H1 (cell line): ENCODE results near the gene SIAH3. TPM values are rescaled to one million over a fixed set of nuclear protein-coding genes. Genes with fewer than 3 reads are reported as not detected.

Experiments
- CTCF ChIA-PET: fragments of 300-600 bp; sonication (Branson Sonifier 250); formaldehyde crosslinking; loops from one replicate; lab custom pipeline; 2021; ENCODE audit not compliant: partially characterized antibody; lab: Charles Lee
- POLR2A ChIA-PET: fragments of 300-600 bp; sonication (Branson Sonifier 250); formaldehyde crosslinking; loops from one replicate; lab custom pipeline; 2021; ENCODE audit warnings: inconsistent platforms; ENCODE audit not compliant: partially characterized antibody; lab: Charles Lee
- DNase-seq, 2 experiments: peaks; one replicate each; pipeline versions ENCODE4 v3.0.0 to v3.0.0-alpha.2; 2010 to 2022; ENCODE audit warnings: low spot score in 2 of 2, low read depth in 1 of 2, mixed read lengths in 1 of 2
- FAIRE-seq: peaks from 2 replicates; lab custom pipeline; 2011; peaks lifted over from hg19 to GRCh38; lab: Jason Lieb, UNC
- H2AFZ ChIP-seq: 2 replicates; pipeline ENCODE4 v1.8.1; 2012; ENCODE audit warnings: low read length, inconsistent platforms
- H2AK5ac ChIP-seq: 2 replicates; pipeline ENCODE4 v1.6.1; 2013; ENCODE audit warnings: low read depth, low read length
- H2BK120ac ChIP-seq: replicated peaks from 2 replicates; pipeline ENCODE3; 2013; ENCODE audit warnings: low read depth, low read length, inconsistent platforms
- H2BK12ac ChIP-seq: 2 replicates; pipeline ENCODE4 v1.6.1; 2013; ENCODE audit warnings: low read depth, low read length
- H2BK15ac ChIP-seq: 2 replicates; pipeline ENCODE4 v1.6.1; 2013; ENCODE audit warnings: low read length
- H2BK20ac ChIP-seq: 2 replicates; pipeline ENCODE4 v1.6.1; 2013; ENCODE audit warnings: low read length
- H2BK5ac ChIP-seq: 2 replicates; pipeline ENCODE4 v1.6.1; 2013; ENCODE audit warnings: low read depth, low read length
- H3K14ac ChIP-seq: 2 replicates; pipeline ENCODE4 v1.6.1; 2013; ENCODE audit warnings: inconsistent platforms; ENCODE audit not compliant: insufficient read length
- H3K18ac ChIP-seq: 2 replicates; pipeline ENCODE4 v1.6.1; 2013; ENCODE audit warnings: low read length; ENCODE audit errors: extremely low read depth
- H3K23ac ChIP-seq: 2 replicates; pipeline ENCODE4 v1.6.1; 2013; ENCODE audit warnings: inconsistent platforms; ENCODE audit not compliant: insufficient read length
- H3K23me2 ChIP-seq: 2 replicates; pipeline ENCODE4 v1.6.1; 2013; ENCODE audit warnings: low read depth, low read length
- H3K27ac ChIP-seq: 2 replicates; pipeline ENCODE4 v1.6.1; 2011; ENCODE audit warnings: low read depth, low read length, inconsistent platforms
- H3K27me3 ChIP-seq, 4 experiments: replicated peaks in 1 of 4; 1 replicate in 1 of 4; 2 replicates in 3 of 4; pipeline versions ENCODE4 v1.6.1 to v1.8.1; 2011 to 2013; ENCODE audit warnings: low read length in 3 of 4, mild to moderate bottlenecking in 3 of 4, inconsistent platforms in 2 of 4, mixed read lengths in 2 of 4, moderate library complexity in 1 of 4; ENCODE audit not compliant: control insufficient read depth in 3 of 4, insufficient read depth in 3 of 4; ENCODE audit errors: extremely low read depth in 1 of 4
- H3K36me3 ChIP-seq, 4 experiments: 2 replicates each; pipeline versions ENCODE4 v1.6.1 to v1.8.1; 2011 to 2013; ENCODE audit warnings: mild to moderate bottlenecking in 4 of 4, low read length in 3 of 4, moderate library complexity in 2 of 4, control low read depth in 1 of 4, inconsistent platforms in 1 of 4; ENCODE audit not compliant: insufficient read depth in 4 of 4, control insufficient read depth in 2 of 4
- H3K4ac ChIP-seq: replicated peaks from 2 replicates; pipeline ENCODE3; 2013; ENCODE audit warnings: low read length, low read depth, mixed read lengths, inconsistent platforms; ENCODE audit not compliant: insufficient read length
- H3K4me1 ChIP-seq, 4 experiments: replicated peaks in 1 of 4; 1 replicate in 1 of 4; 2 replicates in 3 of 4; pipeline versions ENCODE4 v1.6.1 to v1.8.1; 2011 to 2013; ENCODE audit warnings: low read length in 3 of 4, inconsistent platforms in 2 of 4, mixed read lengths in 1 of 4; ENCODE audit not compliant: insufficient read depth in 4 of 4, control insufficient read depth in 3 of 4
- H3K4me2 ChIP-seq, 2 experiments: 2 replicates each; pipeline versions ENCODE4 v1.6.1 to v1.8.1; 2011 to 2013; ENCODE audit warnings: low read depth in 2 of 2, low read length in 2 of 2, control low read depth in 1 of 2, inconsistent platforms in 1 of 2, mild to moderate bottlenecking in 1 of 2; ENCODE audit not compliant: insufficient read depth in 1 of 2
- H3K4me3 ChIP-seq, 4 experiments: fragments of 200-600, 300-600 bp in 1 of 4; sonication (generic), shearing (Covaris generic), sonication (Bioruptor Twin) in 1 of 4; 2 replicates each; pipeline versions ENCODE4 v1.5.1 to v1.8.1; 2011 to 2016; ENCODE audit warnings: low read length in 4 of 4, low read depth in 3 of 4, control low read depth in 2 of 4, inconsistent platforms in 2 of 4, mild to moderate bottlenecking in 2 of 4, mixed read lengths in 1 of 4, moderate library complexity in 1 of 4; ENCODE audit not compliant: insufficient read depth in 2 of 4; ENCODE audit errors: extremely low read depth in 1 of 4
- H3K56ac ChIP-seq: replicated peaks from 2 replicates; pipeline ENCODE3; 2013; ENCODE audit warnings: low read depth, mild to moderate bottlenecking, mixed read lengths, low read length, inconsistent platforms; ENCODE audit not compliant: insufficient read length
- H3K79me1 ChIP-seq: 2 replicates; pipeline ENCODE4 v1.6.1; 2013; ENCODE audit warnings: low read depth, low read length, control low read depth
- H3K79me2 ChIP-seq, 2 experiments: 2 replicates each; pipeline versions ENCODE4 v1.6.1 to v1.8.1; 2012 to 2013; ENCODE audit warnings: low read length in 2 of 2, mild to moderate bottlenecking in 2 of 2, inconsistent platforms in 1 of 2; ENCODE audit not compliant: insufficient read depth in 2 of 2, control insufficient read depth in 1 of 2
- H3K9ac ChIP-seq, 4 experiments: replicated peaks in 1 of 4; 1 replicate in 1 of 4; 2 replicates in 3 of 4; pipeline versions ENCODE4 v1.6.1 to v1.8.1; 2011 to 2013; ENCODE audit warnings: low read depth in 3 of 4, low read length in 3 of 4, control low read depth in 2 of 4, mild to moderate bottlenecking in 2 of 4, moderate library complexity in 2 of 4, inconsistent platforms in 1 of 4; ENCODE audit errors: extremely low read depth in 1 of 4
- H3K9me3 ChIP-seq, 2 experiments: 2 replicates each; pipeline versions ENCODE4 v1.6.1 to v1.8.1; 2012 to 2013; ENCODE audit warnings: mild to moderate bottlenecking in 2 of 2, moderate library complexity in 2 of 2, control low read depth in 1 of 2, inconsistent platforms in 1 of 2, low read depth in 1 of 2, low read length in 1 of 2, mixed read lengths in 1 of 2; ENCODE audit not compliant: insufficient read depth in 2 of 2
- H4K20me1 ChIP-seq, 2 experiments: replicated peaks in 1 of 2; 2 replicates each; pipeline versions ENCODE3 to v1.8.1; 2011 to 2013; ENCODE audit warnings: inconsistent platforms in 2 of 2, low read length in 2 of 2, mild to moderate bottlenecking in 1 of 2; ENCODE audit not compliant: insufficient read depth in 2 of 2, control insufficient read depth in 1 of 2
- H4K5ac ChIP-seq: 2 replicates; pipeline ENCODE4 v1.6.1; 2013; ENCODE audit warnings: low read length, low read depth, mixed read lengths, inconsistent platforms; ENCODE audit not compliant: insufficient read length
- H4K8ac ChIP-seq: 2 replicates; pipeline ENCODE4 v1.8.0; 2013; ENCODE audit warnings: mild to moderate bottlenecking, moderate library complexity, low read length, inconsistent platforms; ENCODE audit not compliant: insufficient read depth; ENCODE audit errors: extremely low read depth
- H4K91ac ChIP-seq: replicated peaks from 2 replicates; pipeline ENCODE3; 2013; ENCODE audit warnings: low read length, mixed read lengths, inconsistent platforms; ENCODE audit not compliant: insufficient read length
- EGR1 ChIP-seq: IDR thresholded peaks from 2 replicates; pipeline ENCODE4 v1.6.1; 2011; ENCODE audit warnings: low read depth, low read length, borderline replicate concordance
- KDM4A ChIP-seq: IDR thresholded peaks from one replicate; pipeline ENCODE4 v1.7.1; 2012; ENCODE audit warnings: low read depth, mild to moderate bottlenecking, moderate library complexity, low read length, inconsistent platforms; ENCODE audit not compliant: severe bottlenecking
- POLR2A ChIP-seq, 2 experiments: IDR thresholded peaks; 1 replicate in 1 of 2; 2 replicates in 1 of 2; pipeline ENCODE4 v1.6.1; 2011; ENCODE audit warnings: low read depth in 2 of 2, low read length in 2 of 2, mild to moderate bottlenecking in 2 of 2; ENCODE audit errors: control extremely low read depth in 1 of 2
- RNF2 ChIP-seq: fragments of 200-900, 300-1000 bp; sonication (generic); IDR thresholded peaks from 2 replicates; pipeline ENCODE4 v1.7.1; 2016; ENCODE audit warnings: borderline replicate concordance, low read depth, mild to moderate bottlenecking, antibody characterized with exemption, low read length; ENCODE audit not compliant: poor library complexity, severe bottlenecking; ENCODE audit errors: missing control alignments
- SAP30 ChIP-seq: fragments of 300-600 bp; sonication (generic); IDR thresholded peaks from 2 replicates; pipeline ENCODE4 v1.7.1; 2012; ENCODE audit warnings: low read length, moderate library complexity, mild to moderate bottlenecking, inconsistent platforms; ENCODE audit not compliant: insufficient read depth, insufficient replicate concordance
- SIN3A ChIP-seq, 2 experiments: IDR thresholded peaks in 1 of 2; conservative IDR thresholded peaks in 1 of 2; 2 replicates each; pipeline ENCODE4 v1.6.1; 2011 to 2012; ENCODE audit warnings: low read length in 2 of 2, improper control_type of control experiment in 1 of 2, low read depth in 1 of 2, mild to moderate bottlenecking in 1 of 2
- SUZ12 ChIP-seq: fragments of 200-600 bp; sonication (generic); IDR thresholded peaks from 2 replicates; pipeline ENCODE4 v1.6.1; 2012; ENCODE audit warnings: mild to moderate bottlenecking, inconsistent platforms, low read length, moderate library complexity, mixed read lengths
- TBP ChIP-seq: IDR thresholded peaks from 2 replicates; pipeline ENCODE4 v1.6.1; 2011; ENCODE audit warnings: low read depth, low read length, improper control_type of control experiment
- TCF12 ChIP-seq: IDR thresholded peaks from 2 replicates; pipeline ENCODE4 v1.6.1; 2011; ENCODE audit warnings: low read depth, mild to moderate bottlenecking, low read length
- WGBS, 2 experiments: shearing (Covaris generic) in 1 of 2; methylation state at CpG; one replicate each; pipeline versions ENCODE4 v1.1.6 to v1.1.7; 2013 to 2015; ENCODE audit warnings: low lambda C conversion rate in 2 of 2, mixed read lengths in 2 of 2, inconsistent platforms in 1 of 2, low coverage in 1 of 2, missing lambda C conversion rate in 1 of 2; ENCODE audit not compliant: insufficient replicate concordance in 2 of 2, insufficient coverage in 1 of 2, insufficient read length in 1 of 2; ENCODE audit errors: extremely low coverage in 1 of 2, missing lambda C conversion rate in 1 of 2; 5-methylcytosine and 5-hydroxymethylcytosine counted together
- polyA plus RNA-seq, 7 experiments: library from polyadenylated mRNA; depleted of rRNA in 3 of 7; stranded (reverse) in 5 of 7; unstranded in 2 of 7; fragments of >200 nt in 5 of 7; fragments of 200-250 nt in 2 of 7; gene quantifications; 1 replicate in 5 of 7; 2 replicates in 1 of 7; 4 replicates in 1 of 7; pipeline versions ENCODE4 v1.2.1 to v1.2.3, GENCODE V29; 2011 to 2013; ENCODE audit warnings: missing spikeins in 2 of 7, mixed read lengths in 2 of 7
- total RNA-seq: library from RNA; stranded (reverse); fragmentation: NEBNext Ultra II Directional; extraction: Animal tissue kit (Norgen Biotek cat#: 25700); gene quantifications from 2 replicates; pipeline ENCODE4 v1.2.1, GENCODE V29; 2021

Gene SIAH3
- total and polyA plus RNA-seq, 2 of the 8 experiments (the other 6 are each of a cell fraction or from before 2014, with no cell fraction given), result 0.15 to 0.17 TPM

DNA sequence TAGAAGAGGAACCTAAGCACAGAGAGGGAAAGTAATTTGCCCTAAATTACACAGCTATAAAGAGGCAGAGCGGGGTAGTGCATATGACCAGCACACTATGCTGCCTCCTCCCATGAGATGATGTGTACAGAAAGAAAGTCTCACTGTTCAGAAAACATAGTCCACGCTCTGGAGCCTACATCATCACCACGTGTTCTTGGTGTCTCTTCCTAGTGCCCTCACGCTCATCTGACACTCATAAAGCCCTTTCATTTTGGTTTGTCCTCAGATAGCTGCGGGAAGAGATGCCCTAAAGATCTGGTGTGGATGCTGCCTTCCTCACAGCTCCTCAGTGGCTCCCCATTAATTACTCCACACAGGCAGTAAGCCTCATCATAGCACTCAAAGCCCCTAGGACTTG, 27.4 kb upstream of the SIAH3 start:
- H3K23ac ChIP-seq, result no peak overlapping the region
- WGBS, 2 experiments, result 79% methylated on average over 5 of the region's 5 CpGs; no CpG with 5 or more reads in 1 of the 2 experiments

More for the DNA sequence above, 27.4 kb upstream of the SIAH3 start:
- no peak overlapping the region for H2BK5ac ChIP-seq
- H3K4me1 ChIP-seq, result peaks cover 0 to 6% (median 3%) of the 10 kb centered on the region in 4 experiments; a peak in 2 of 7 replicates
- H3K9ac ChIP-seq, result no peak overlapping the region
- H3K23me2 ChIP-seq, result no peaks in the 10 kb centered on the region
- no peak overlapping the region for H4K8ac ChIP-seq
- POLR2A ChIA-PET, result interaction anchor here (1.3 kb wide), 1 partner anchor 10 kb away, joined by 3 read pairs; no protein-coding TSS in a partner anchor
- CTCF ChIA-PET, result interaction anchor here (0.8 to 2.2 kb wide), 14 partner anchors 10 to 257 kb away, joined by 3 to 11 read pairs (median 4); no protein-coding TSS in a partner anchor
- DNase-seq, result no peak
- H2BK12ac ChIP-seq, result no peak overlapping the region; the same call in 1 of the 2 replicates
- H3K18ac ChIP-seq, result no peak overlapping the region
- no peak for TF ChIP-seq POLR2A (IDR thresholded peaks at IDR 0.05; ENCODE audit: control extremely low read depth in 1 of 2, low read depth in 2 of 2, low read length in 2 of 2)
- TF ChIP-seq KDM4A, result no peak
- TF ChIP-seq TBP, result no peak
- no peak for TF ChIP-seq SAP30
- TF ChIP-seq EGR1, result no peak
- no peak for TF ChIP-seq RNF2
- TF ChIP-seq SIN3A (conservative IDR thresholded peaks at IDR 0.05 in 1 of 2, IDR thresholded peaks at IDR 0.05 in 1 of 2; ENCODE audit: low read depth in 1 of 2, low read length in 2 of 2), result no peak
- TF ChIP-seq SUZ12, result no peak
- no peak for TF ChIP-seq TCF12
- no peak overlapping the region for H3K4me3 ChIP-seq
- no peak for FAIRE-seq
- no peaks in the 10 kb centered on the region for H4K20me1 ChIP-seq
- H3K27me3 ChIP-seq, result peaks cover 2 to 18% (median 7%) of the 10 kb centered on the region in 4 experiments; a peak in 5 of 7 replicates
- no peaks in the 10 kb centered on the region; a peak in 1 of 4 replicates for H3K9me3 ChIP-seq
- H2AK5ac ChIP-seq, result no peak overlapping the region
- no peak overlapping the region for H3K4me2 ChIP-seq
- H4K91ac ChIP-seq, result no peak overlapping the region
- no peak overlapping the region for H3K27ac ChIP-seq
- H2BK120ac ChIP-seq, result no peak overlapping the region
- H2BK20ac ChIP-seq, result no peak overlapping the region
- H3K79me1 ChIP-seq, result no peaks in the 10 kb centered on the region
- no peaks in the 10 kb centered on the region for H3K79me2 ChIP-seq
- no peak overlapping the region for H3K4ac ChIP-seq
- no peak overlapping the region for H2BK15ac ChIP-seq
- H3K36me3 ChIP-seq, result no peaks in the 10 kb centered on the region; a peak in 1 of 8 replicates
- H3K56ac ChIP-seq, result no peak overlapping the region
- H4K5ac ChIP-seq, result no peak overlapping the region
- H3K14ac ChIP-seq, result no peak overlapping the region
- no peak overlapping the region for H2AFZ ChIP-seq
